Chondrocyte (in vitro differentiated cells): ENCODE measurements around the gene PGAM5. TPM values are rescaled to one million over a fixed set of nuclear protein-coding genes. Genes with fewer than 3 reads are reported as not detected.

Experiments
- DNase-seq: peaks from one replicate; pipeline ENCODE4 v3.0.0; 2021; ENCODE audit warnings: mixed read lengths, low spot score
- H3K27ac Mint-ChIP-seq: one replicate; pipeline ENCODE4 v1.8.0; 2021; ENCODE audit warnings: mild to moderate bottlenecking, moderate library complexity, mixed read lengths; ENCODE audit not compliant: unreplicated experiment
- H3K27me3 Mint-ChIP-seq: 2 replicates; pipeline ENCODE4 v1.8.0; 2021; ENCODE audit warnings: low read depth, mixed read lengths
- H3K36me3 Mint-ChIP-seq: 2 replicates; pipeline ENCODE4 v1.8.0; 2021; ENCODE audit warnings: low read depth, mixed read lengths
- H3K4me1 Mint-ChIP-seq: 2 replicates; pipeline ENCODE4 v1.8.0; 2021; ENCODE audit warnings: low read depth, mild to moderate bottlenecking, mixed read lengths
- H3K4me3 Mint-ChIP-seq: one replicate; pipeline ENCODE4 v1.8.0; 2021; ENCODE audit warnings: mild to moderate bottlenecking, moderate library complexity, mixed read lengths; ENCODE audit not compliant: unreplicated experiment
- H3K9me3 Mint-ChIP-seq: 2 replicates; pipeline ENCODE4 v1.8.0; 2021; ENCODE audit warnings: low read depth, mixed read lengths
- CTCF ChIP-seq: fragments of 200-600 bp; sonication (generic); IDR thresholded peaks from 2 replicates; pipeline ENCODE4 v1.5.0; 2021; ENCODE audit warnings: antibody characterized with exemption, mild to moderate bottlenecking, moderate library complexity
- total RNA-seq: library from RNA; stranded (reverse); gene quantifications from 3 replicates; pipeline ENCODE4 v1.2.1, GENCODE V29; 2021

PGAM5 gene
- total RNA-seq, 1 donor from 2014 or later: 18.8 TPM

- Mint-ChIP-seq H3K36me3 (peaks cover 55% of the 10 kb centered on the region), H3K4me1 (no peaks in the 10 kb centered on the region), H3K27me3 (no peaks in the 10 kb centered on the region), H3K4me3 (no peak overlapping the region), H3K27ac (peak overlapping the region; percentile 41), H3K9me3 (no peaks in the 10 kb centered on the region)
- no peak for DNase-seq
- no peak for TF ChIP-seq CTCF
These were observed 30.0 kb downstream of the PGAM5 start for GRCh38 chr12:132740652-132741051.

- no peak overlapping the region for H3K4me3 Mint-ChIP-seq
- no peak for DNase-seq
- H3K36me3 Mint-ChIP-seq: peaks cover 52% of the 10 kb centered on the region
- H3K27me3 Mint-ChIP-seq: no peaks in the 10 kb centered on the region
- no peaks in the 10 kb centered on the region for H3K9me3 Mint-ChIP-seq
- TF ChIP-seq CTCF: no peak
- no peak overlapping the region for H3K27ac Mint-ChIP-seq
- H3K4me1 Mint-ChIP-seq: no peaks in the 10 kb centered on the region
These were observed 31.0 kb downstream of the PGAM5 start for GRCh38 chr12:132741620-132742019.

GRCh38 chr12:132743831-132744230, 33.2 kb downstream of the PGAM5 start:
- no peak overlapping the region for H3K4me3 Mint-ChIP-seq
- TF ChIP-seq CTCF: no peak
- H3K36me3 Mint-ChIP-seq: peaks cover 49% of the 10 kb centered on the region
- no peaks in the 10 kb centered on the region for H3K27me3 Mint-ChIP-seq
- no peaks in the 10 kb centered on the region for H3K4me1 Mint-ChIP-seq
- no peak overlapping the region for H3K27ac Mint-ChIP-seq
- no peaks in the 10 kb centered on the region for H3K9me3 Mint-ChIP-seq
- no peak for DNase-seq

GRCh38 chr12:132746613-132747012, 36.0 kb downstream of the PGAM5 start:
- Mint-ChIP-seq H3K4me3 (no peak overlapping the region), H3K36me3 (peaks cover 37% of the 10 kb centered on the region), H3K4me1 (no peaks in the 10 kb centered on the region), H3K27ac (no peak overlapping the region), H3K9me3 (no peaks in the 10 kb centered on the region), H3K27me3 (no peaks in the 10 kb centered on the region)
- no peak for TF ChIP-seq CTCF
- DNase-seq: no peak

GRCh38 chr12:132747395-132747794, 36.8 kb downstream of the PGAM5 start:
- no peaks in the 10 kb centered on the region for H3K4me1 Mint-ChIP-seq
- peak overlapping the region; percentile 27 for H3K27ac Mint-ChIP-seq
- no peaks in the 10 kb centered on the region for H3K27me3 Mint-ChIP-seq
- H3K4me3 Mint-ChIP-seq: no peak overlapping the region
- TF ChIP-seq CTCF: no peak
- H3K9me3 Mint-ChIP-seq: no peaks in the 10 kb centered on the region
- DNase-seq: no peak
- peaks cover 36% of the 10 kb centered on the region for H3K36me3 Mint-ChIP-seq
